D721Med (cell line): ENCODE measurements around the gene ATP6V0E2.

Experiments used
- DNase-seq: peaks from one replicate; pipeline ENCODE4 v3.0.0; 2011; ENCODE audit warnings: low spot score; ENCODE audit not compliant: insufficient read length
- FAIRE-seq: peaks from 2 replicates; lab custom pipeline; 2011; peaks lifted over from hg19 to GRCh38; lab: Jason Lieb, UNC
- TF ChIP-seq, protein P1 (sequence below): IDR thresholded peaks from 2 replicates; pipeline ENCODE4 v1.5.1; 2012; ENCODE audit warnings: mild to moderate bottlenecking, control low read depth; ENCODE audit not compliant: insufficient read depth; ENCODE audit errors: missing control alignments

The ATP6V0E2 gene

DNA sequence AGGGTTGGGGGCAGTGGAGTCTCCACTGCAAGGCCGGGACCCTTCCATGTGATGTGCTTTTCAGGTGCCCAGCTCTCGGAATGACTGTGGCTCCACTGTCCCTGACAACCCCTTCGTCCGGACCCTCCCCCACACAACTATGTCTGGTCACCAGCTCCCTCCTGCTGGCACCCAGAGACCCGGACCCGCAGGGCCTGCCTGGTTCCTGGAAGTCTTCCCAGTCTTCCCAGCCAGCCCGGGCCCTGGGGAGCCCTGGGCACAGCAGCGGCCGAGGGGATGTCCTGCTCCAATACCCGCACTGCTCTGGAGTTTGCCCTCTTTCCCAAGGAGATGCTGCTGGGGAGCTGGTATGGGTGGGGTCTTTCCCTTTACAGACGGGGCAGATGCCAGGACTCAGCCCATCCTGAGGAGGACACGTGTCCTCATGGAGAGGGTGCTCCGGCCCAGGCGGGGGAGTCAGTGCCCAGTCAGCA, 5.5 kb downstream of the ATP6V0E2 start:
- DNase-seq: no peak
- no peak for FAIRE-seq
- TF ChIP-seq, protein P1, sequence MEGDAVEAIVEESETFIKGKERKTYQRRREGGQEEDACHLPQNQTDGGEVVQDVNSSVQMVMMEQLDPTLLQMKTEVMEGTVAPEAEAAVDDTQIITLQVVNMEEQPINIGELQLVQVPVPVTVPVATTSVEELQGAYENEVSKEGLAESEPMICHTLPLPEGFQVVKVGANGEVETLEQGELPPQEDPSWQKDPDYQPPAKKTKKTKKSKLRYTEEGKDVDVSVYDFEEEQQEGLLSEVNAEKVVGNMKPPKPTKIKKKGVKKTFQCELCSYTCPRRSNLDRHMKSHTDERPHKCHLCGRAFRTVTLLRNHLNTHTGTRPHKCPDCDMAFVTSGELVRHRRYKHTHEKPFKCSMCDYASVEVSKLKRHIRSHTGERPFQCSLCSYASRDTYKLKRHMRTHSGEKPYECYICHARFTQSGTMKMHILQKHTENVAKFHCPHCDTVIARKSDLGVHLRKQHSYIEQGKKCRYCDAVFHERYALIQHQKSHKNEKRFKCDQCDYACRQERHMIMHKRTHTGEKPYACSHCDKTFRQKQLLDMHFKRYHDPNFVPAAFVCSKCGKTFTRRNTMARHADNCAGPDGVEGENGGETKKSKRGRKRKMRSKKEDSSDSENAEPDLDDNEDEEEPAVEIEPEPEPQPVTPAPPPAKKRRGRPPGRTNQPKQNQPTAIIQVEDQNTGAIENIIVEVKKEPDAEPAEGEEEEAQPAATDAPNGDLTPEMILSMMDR: no peak

DNA sequence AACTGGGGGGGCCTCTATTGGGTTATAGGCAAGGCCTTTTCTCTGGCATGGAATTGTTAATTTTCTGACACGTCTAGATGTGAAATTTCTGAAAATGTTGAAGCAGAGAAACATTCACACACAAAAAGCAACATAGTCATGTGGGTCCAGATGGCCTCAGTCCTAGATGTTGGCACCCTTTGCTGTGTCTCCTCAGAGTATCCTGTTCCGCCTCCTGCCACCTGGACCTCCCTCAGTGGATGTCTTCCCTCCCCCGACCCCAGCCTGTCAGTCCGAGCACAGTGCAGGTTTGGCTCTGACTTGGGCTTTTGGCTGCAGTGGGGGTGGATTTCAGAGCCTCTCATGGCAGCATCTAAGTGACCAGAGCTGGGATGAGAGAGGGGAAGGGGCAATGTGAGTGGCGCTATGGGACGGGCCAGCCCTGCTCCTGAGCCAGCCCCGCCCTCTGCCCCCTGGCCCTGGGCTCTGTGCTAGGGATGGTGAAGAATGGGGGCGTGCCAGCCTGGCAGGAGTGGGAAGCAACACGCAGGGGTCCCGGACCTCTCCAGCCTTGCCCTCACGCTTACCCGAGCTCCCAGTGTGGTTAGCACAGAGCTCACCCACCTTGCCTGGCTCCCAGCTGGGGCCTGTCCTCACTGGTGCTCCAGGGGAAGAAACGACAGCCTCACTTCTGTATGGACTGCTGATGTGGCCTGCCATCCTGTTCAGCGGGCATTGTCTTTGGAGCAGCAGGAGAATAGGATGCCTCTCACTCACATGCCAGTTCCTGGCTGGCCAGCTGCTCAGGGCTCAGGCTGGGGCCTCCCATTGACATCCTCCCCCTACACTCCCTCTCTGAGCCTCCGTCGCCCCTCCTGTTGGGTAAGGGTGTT, 6.2 kb downstream of the ATP6V0E2 start:
- FAIRE-seq (no peak), DNase-seq (no peak)
- TF ChIP-seq, protein P1: no peak

GRCh38 chr7:149880638-149881311, 7.0 kb downstream of the ATP6V0E2 start:
- DNase-seq (no peak), FAIRE-seq (no peak)
- TF ChIP-seq, protein P1: no peak

- TF ChIP-seq, protein P1: no peak
- DNase-seq (no peak), FAIRE-seq (no peak)
Observed at GRCh38 chr7:149881328-149882247, 7.8 kb downstream of the ATP6V0E2 start.

DNA sequence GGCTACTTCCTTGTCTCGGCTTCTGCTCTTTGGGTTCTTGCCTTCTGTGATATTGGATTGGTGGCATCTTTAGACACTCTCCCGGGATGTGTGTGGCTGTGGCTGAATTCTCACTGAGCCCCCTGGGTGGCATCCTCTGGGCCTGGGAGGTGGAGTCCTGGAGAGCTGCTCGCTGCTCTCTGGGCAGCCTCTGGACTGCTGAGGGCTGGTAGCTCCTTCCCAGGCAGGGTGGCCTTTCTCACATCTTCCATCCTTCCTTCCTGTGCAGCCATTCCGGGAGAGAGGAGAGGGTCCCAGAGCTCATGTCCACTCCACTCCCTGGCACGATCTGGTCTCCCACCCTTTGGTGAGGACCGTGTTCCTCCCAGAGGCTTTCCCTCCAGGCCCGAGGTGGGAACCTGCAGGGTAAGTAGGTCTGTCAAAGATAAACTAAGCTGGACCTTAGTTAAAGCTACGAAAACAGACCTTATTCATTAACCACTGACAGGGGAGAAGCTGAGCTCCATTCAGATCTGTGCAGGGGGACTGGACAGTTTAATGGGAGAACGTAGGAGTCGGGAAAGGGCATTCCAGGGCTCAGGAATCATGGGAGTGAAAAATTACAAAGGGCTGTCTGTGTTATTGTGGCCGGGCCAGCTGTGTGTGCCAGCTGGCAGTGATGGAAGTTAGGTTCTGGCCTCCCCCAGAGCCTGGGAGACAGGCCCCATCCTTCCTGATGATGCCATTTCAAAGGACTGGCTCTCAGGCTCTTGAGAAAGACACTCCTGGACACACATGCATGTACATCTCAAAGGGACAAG, 8.7 kb downstream of the ATP6V0E2 start:
- DNase-seq (no peak), FAIRE-seq (no peak)

More for the DNA sequence above, 8.7 kb downstream of the ATP6V0E2 start:
- TF ChIP-seq, protein P1: no peak
